A549 (cell line): Measurements from ENCODE around the gene SLC16A3. TPM values are rescaled to one million over a fixed set of nuclear protein-coding genes. Genes with fewer than 3 reads are reported as not detected.
A peak's percentile ranks its signal among the peaks of the same experiment; 100 is the strongest.

ENCODE experiments used
- ATAC-seq, 2 experiments: fragments of 200-7000 bp in 1 of 2; fragments of >200 bp in 1 of 2; cut with Nextera tagmentation in 1 of 2; cut with Tn5 transposase in 1 of 2; 3 replicates each; pipeline versions ENCODE4 v1.8.0 to v1.9.1; 2018 to 2020; ENCODE audit warnings: mild to moderate bottlenecking in 1 of 2, moderate library complexity in 1 of 2
- CTCF ChIA-PET: fragments of 300-600 bp; sonication (Branson Sonifier 250); formaldehyde crosslinking; extraction: SDS; loops from one replicate; lab custom pipeline; 2021; ENCODE audit warnings: antibody characterized with exemption, inconsistent platforms; lab: Yijun Ruan, JAX
- POLR2A ChIA-PET: fragments of 350-600 bp; formaldehyde crosslinking; extraction: SDS; loops from one replicate; lab custom pipeline; 2021; ENCODE audit warnings: antibody characterized with exemption, inconsistent platforms; lab: Yijun Ruan, JAX
- DNase-seq, 2 experiments: peaks; one replicate each; pipeline versions ENCODE4 v3.0.0 to v3.0.0-alpha.2; 2011 to 2016; ENCODE audit warnings: low read depth in 1 of 2, low spot score in 1 of 2
- FAIRE-seq: peaks from 2 replicates; lab custom pipeline; 2011; peaks lifted over from hg19 to GRCh38; lab: Jason Lieb, UNC
- H3K27ac ChIP-seq, 2 experiments: fragments of >200 bp; sonication (Bioruptor Twin); formaldehyde crosslinking; 3 replicates each; pipeline ENCODE4 v1.5.1; 2016 to 2017
- H3K4me1 ChIP-seq: fragments of >200 bp; sonication (Bioruptor Twin); formaldehyde crosslinking; 3 replicates; pipeline ENCODE4 v1.6.1; 2016
- H3K4me2 ChIP-seq: fragments of >200 bp; sonication (Bioruptor Twin); formaldehyde crosslinking; 3 replicates; pipeline ENCODE4 v1.6.1; 2016
- H3K4me3 ChIP-seq: fragments of >200 bp; sonication (Bioruptor Twin); formaldehyde crosslinking; 3 replicates; pipeline ENCODE4 v1.5.1; 2016
- H3K9me3 ChIP-seq: fragments of >200 bp; sonication (Bioruptor Twin); formaldehyde crosslinking; 3 replicates; pipeline ENCODE4 v1.6.1; 2016
- BCL3 ChIP-seq: fragments of >200 bp; sonication (Bioruptor Twin); formaldehyde crosslinking; IDR thresholded peaks from 3 replicates; pipeline ENCODE4 v1.6.1; 2016
- BHLHE40 ChIP-seq: IDR thresholded peaks from 2 replicates; pipeline ENCODE4 v1.6.1; 2012; ENCODE audit warnings: low read depth, low read length, inconsistent platforms
- CBX8 ChIP-seq: fragments of 200-600 bp; sonication (generic); IDR thresholded peaks from 2 replicates; pipeline ENCODE4 v1.6.1; 2016
- CEBPB ChIP-seq, 2 experiments: fragments of >200 bp in 1 of 2; sonication (Bioruptor Twin) in 1 of 2; formaldehyde crosslinking in 1 of 2; IDR thresholded peaks; 2 replicates each; pipeline ENCODE4 v1.6.1; 2012 to 2016
- CTCF ChIP-seq: fragments of >200 bp; sonication (Bioruptor Twin); formaldehyde crosslinking; IDR thresholded peaks from 3 replicates; pipeline ENCODE4 v1.5.1; 2016
- EHF ChIP-seq: fragments of 250-450 bp; sonication (Bioruptor Pico); IDR thresholded peaks from 2 replicates; pipeline ENCODE4 v1.5.0; 2020; ENCODE audit warnings: mild to moderate bottlenecking
- ESRRA ChIP-seq: fragments of 150-350 bp; IDR thresholded peaks from 2 replicates; pipeline ENCODE4 v1.6.1; 2014; ENCODE audit warnings: mild to moderate bottlenecking, low read length, borderline replicate concordance
- FOXS1 ChIP-seq: fragments of 250-450 bp; sonication (Bioruptor Pico); IDR thresholded peaks from 2 replicates; pipeline ENCODE4 v1.5.0; 2020; ENCODE audit warnings: mild to moderate bottlenecking, moderate library complexity
- HES2 ChIP-seq: fragments of >200 bp; sonication (Bioruptor Twin); formaldehyde crosslinking; IDR thresholded peaks from 2 replicates; pipeline ENCODE4 v1.6.1; 2016
- HMGXB4 ChIP-seq: fragments of 250-450 bp; sonication (Bioruptor Pico); IDR thresholded peaks from 2 replicates; pipeline ENCODE4 v1.5.0; 2021; ENCODE audit warnings: mild to moderate bottlenecking, moderate library complexity, borderline replicate concordance
- JUN ChIP-seq, 2 experiments: fragments of >200 bp; sonication (Bioruptor Twin); formaldehyde crosslinking; IDR thresholded peaks; 2 replicates in 1 of 2; 3 replicates in 1 of 2; pipeline ENCODE4 v1.6.1; 2016 to 2017
- JUNB ChIP-seq: fragments of >200 bp; sonication (Bioruptor Twin); formaldehyde crosslinking; IDR thresholded peaks from 2 replicates; pipeline ENCODE4 v1.6.1; 2016
- KDM1A ChIP-seq: fragments of 200-600 bp; sonication (generic); IDR thresholded peaks from 2 replicates; pipeline ENCODE4 v1.6.1; 2016; ENCODE audit warnings: low read depth, mild to moderate bottlenecking
- MAFK ChIP-seq: fragments of 450-650 bp; IDR thresholded peaks from 2 replicates; pipeline ENCODE4 v1.6.1; 2014; ENCODE audit not compliant: partially characterized antibody
- MAX ChIP-seq: IDR thresholded peaks from 2 replicates; pipeline ENCODE4 v1.6.1; 2012
- PBX3 ChIP-seq: IDR thresholded peaks from 2 replicates; pipeline ENCODE4 v1.6.1; 2012
- PHF8 ChIP-seq: fragments of 200-600 bp; sonication (generic); IDR thresholded peaks from 2 replicates; pipeline ENCODE4 v1.6.1; 2016; ENCODE audit warnings: low read depth, mild to moderate bottlenecking, antibody characterized with exemption, moderate library complexity, borderline replicate concordance
- POLR2AphosphoS2 ChIP-seq: conservative IDR thresholded peaks from 2 replicates; pipeline ENCODE4 v1.6.1; 2012; ENCODE audit warnings: low read length, improper control_type of control experiment, inconsistent platforms
- REST ChIP-seq: fragments of 200-600 bp; sonication (generic); IDR thresholded peaks from 2 replicates; pipeline ENCODE4 v1.6.1; 2016; ENCODE audit warnings: antibody characterized with exemption, mild to moderate bottlenecking, moderate library complexity
- SMC3 ChIP-seq: fragments of >200 bp; sonication (Bioruptor Twin); formaldehyde crosslinking; IDR thresholded peaks from 3 replicates; pipeline ENCODE4 v1.6.1; 2018; ENCODE audit warnings: inconsistent platforms
- TFCP2L1 ChIP-seq: fragments of 250-450 bp; sonication (Bioruptor Pico); IDR thresholded peaks from 2 replicates; pipeline ENCODE4 v1.5.0; 2021; ENCODE audit warnings: mild to moderate bottlenecking
- TP53 ChIP-seq: fragments of 250-450 bp; sonication (Bioruptor Pico); IDR thresholded peaks from 2 replicates; pipeline ENCODE4 v1.5.0; 2021; ENCODE audit warnings: mild to moderate bottlenecking, moderate library complexity
- ZSCAN20 ChIP-seq: fragments of 250-450 bp; sonication (Bioruptor Pico); IDR thresholded peaks from 2 replicates; pipeline ENCODE4 v1.8.0; 2022; ENCODE audit warnings: mild to moderate bottlenecking, moderate library complexity
- WGBS: methylation state at CpG from one replicate; pipeline ENCODE4 v1.1.6; 2017; ENCODE audit errors: missing lambda C conversion rate; 5-methylcytosine and 5-hydroxymethylcytosine counted together
- polyA plus RNA-seq, 4 experiments: library from polyadenylated mRNA; depleted of rRNA in 3 of 4; stranded (reverse); fragments of >200 nt; fragmentation: RNase III in 1 of 4; extraction: RNeasy Plus Mini Kit Qiagen cat#74134 plus additional on column Dnase treatment in 1 of 4; gene quantifications; 2 replicates in 3 of 4; 3 replicates in 1 of 4; pipeline ENCODE4 v1.2.3, GENCODE V29; 2011 to 2017

SLC16A3 gene
- polyA plus RNA-seq, 2 of the 4 experiments (the other 2 are of a cell fraction), result 28.6 to 90.9 TPM

- H3K4me3 ChIP-seq, result no peak overlapping the region
- ATAC-seq (no peak), DNase-seq (no peak), FAIRE-seq (peak; percentile 23)
- no peaks in the 10 kb centered on the region for H3K9me3 ChIP-seq
- TF ChIP-seq PHF8 (no peak), MAFK (peak; percentile 85), PBX3 (0 out of 2 replicates have a peak, but pooled peaks have one; percentile 4), JUN (IDR thresholded peaks at IDR 0.05) (peak in 1 of 2 experiments; percentile 26; a peak in 1 of 5 replicates), POLR2AphosphoS2 (0 out of 2 replicates have a peak, but pooled peaks have one; percentile 8)
- ChIA-PET POLR2A (interaction anchor here (0.8 to 3.2 kb wide), 3 partner anchors 15 to 49 kb away, joined by 3 to 24 read pairs (median 3); partner anchors contain the start of gene SLC16A3), CTCF (interaction anchor here (0.7 to 17.6 kb wide), 23 partner anchors 8 to 214 kb away, joined by 3 to 289 read pairs (median 5); partner anchors contain the start of genes CD7, CSNK1D and SECTM1)
- H3K4me2 ChIP-seq, result peak overlapping the region; percentile 42; the same call in 2 of the 3 replicates
- WGBS, result 89% methylated on average over 18 of the region's 19 CpGs
- H3K4me1 ChIP-seq, result peaks cover 89% of the 10 kb centered on the region
- H3K27ac ChIP-seq, result peak overlapping the region; percentile 76 to 84; a peak in 4 of 6 replicates
These were observed 15.0 kb downstream of the SLC16A3 start for GRCh38 chr17:82243648-82244412.

GRCh38 chr17:82244413-82245133 lies 15.7 kb downstream of the SLC16A3 start:
- 0 out of 6 replicates have a peak overlapping the region, but pooled peaks of 1 of the 2 experiments have one; percentile 1 for H3K27ac ChIP-seq
- CTCF ChIA-PET, result interaction anchor here (0.7 to 17.6 kb wide), 25 partner anchors 9 to 215 kb away, joined by 3 to 289 read pairs (median 4); partner anchors contain the start of genes CCDC57, CD7, CSNK1D and RAC3
- TF ChIP-seq HES2, result no peak
- TF ChIP-seq EHF, result no peak
- peak; percentile 80 for TF ChIP-seq SMC3
- TF ChIP-seq ESRRA, result no peak
- TF ChIP-seq CBX8, result no peak
- no peak for TF ChIP-seq BHLHE40
- TF ChIP-seq HMGXB4 (CRISPR knock-in tag), result no peak
- peak; percentile 46; the same call in 1 of the 2 replicates for TF ChIP-seq POLR2AphosphoS2
- TF ChIP-seq REST, result no peak
- TF ChIP-seq CEBPB (IDR thresholded peaks at IDR 0.05), result no peak
- TF ChIP-seq ZSCAN20 (CRISPR knock-in tag), result no peak
- TF ChIP-seq PHF8, result no peak
- peak; percentile 81 for TF ChIP-seq CTCF
- TF ChIP-seq JUNB, result no peak
- no peak for TF ChIP-seq TP53
- TF ChIP-seq BCL3, result no peak
- peak; percentile 28; the same call in 1 of the 2 replicates for TF ChIP-seq MAX
- no peak for TF ChIP-seq FOXS1
- TF ChIP-seq KDM1A, result no peak
- TF ChIP-seq TFCP2L1, result no peak

More at GRCh38 chr17:82244413-82245133, 15.7 kb downstream of the SLC16A3 start:
- FAIRE-seq (no peak), ATAC-seq (peak in 1 of 2 experiments; percentile 17; a peak in 3 of 6 replicates), DNase-seq (peak in 1 of 2 experiments; percentile 69)
- POLR2A ChIA-PET, result interaction anchor here (0.7 to 1.4 kb wide), 3 partner anchors 28 to 48 kb away, joined by 3 read pairs; no protein-coding TSS in a partner anchor
- H3K9me3 ChIP-seq, result no peaks in the 10 kb centered on the region
- no peak overlapping the region for H3K4me3 ChIP-seq
- WGBS, result 87% methylated on average over 39 of the region's 39 CpGs
- H3K4me2 ChIP-seq, result no peak overlapping the region
- peaks cover 88% of the 10 kb centered on the region for H3K4me1 ChIP-seq
